ENCODE measurements around the gene PAOX. TPM values are rescaled to one million over a fixed set of nuclear protein-coding genes. Genes with fewer than 3 reads are reported as not detected.

The PAOX gene
- total and polyA plus RNA-seq, 2 of the 13 experiments (the other 11 are each of a cell fraction or from before 2014, with no cell fraction given): 0.49 to 0.77 TPM

DNA sequence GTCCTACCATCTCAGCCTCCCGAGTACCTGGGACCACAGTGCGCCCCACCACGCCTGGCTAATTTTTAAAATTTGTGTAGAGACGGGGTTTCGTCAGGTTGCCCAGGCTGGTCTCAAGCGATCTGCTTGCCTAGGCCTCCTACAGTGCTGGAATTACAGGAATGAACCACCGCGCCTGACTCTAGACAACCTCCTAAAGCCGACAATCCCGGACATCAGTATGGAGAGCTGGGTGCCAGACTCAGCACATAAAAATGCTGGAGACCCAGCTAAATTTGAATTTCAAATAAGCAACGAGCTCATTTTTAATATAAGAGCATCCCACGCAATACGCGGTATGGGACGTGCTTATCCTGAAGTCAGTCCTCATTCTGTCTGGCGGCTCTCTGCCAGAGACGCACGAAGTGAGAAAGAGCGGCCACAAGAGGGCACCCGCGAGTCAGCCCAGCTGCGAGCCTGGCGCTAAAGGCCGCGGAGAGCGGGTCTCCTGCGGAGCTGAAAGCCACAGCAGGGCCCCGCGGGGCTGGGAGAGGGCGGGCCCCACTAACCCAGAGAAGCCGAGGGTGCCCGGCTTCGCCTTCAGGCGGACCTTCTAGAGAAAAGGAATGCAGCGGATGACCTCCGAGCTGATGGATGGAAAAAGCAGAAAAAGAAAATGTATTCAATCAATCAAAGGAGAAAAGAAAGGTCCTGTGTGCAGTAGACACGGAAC, 49.4 kb upstream of the PAOX start (continued):
- TF ChIP-seq MEIS2 (CRISPR knock-in tag; IDR thresholded peaks at IDR 0.05) (no peak), EZH2 (conservative IDR thresholded peaks at IDR 0.05; ENCODE audit: low read depth, low read length) (no peak), TBX3 (IDR thresholded peaks at IDR 0.05; ENCODE audit: borderline replicate concordance) (no peak), ZNF7 (CRISPR knock-in tag; IDR thresholded peaks at IDR 0.05) (no peak), POLR2AphosphoS2 (IDR thresholded peaks at IDR 0.05; ENCODE audit: low read depth, low read length) (no peak), ZNF775 (CRISPR knock-in tag; IDR thresholded peaks at IDR 0.05; ENCODE audit: borderline replicate concordance) (no peak), ZNF446 (CRISPR knock-in tag; IDR thresholded peaks at IDR 0.05) (no peak), ZNF24 (IDR thresholded peaks at IDR 0.05) (no peak), ZFX (CRISPR knock-in tag; IDR thresholded peaks at IDR 0.05; ENCODE audit: low read depth) (peak; percentile 64; the same call in 1 of the 2 replicates), MATR3 (CRISPR knock-in tag; IDR thresholded peaks at IDR 0.05) (no peak), ZNF674 (CRISPR knock-in tag; IDR thresholded peaks at IDR 0.05; ENCODE audit: low read depth) (no peak), ZNF570 (CRISPR knock-in tag; IDR thresholded peaks at IDR 0.05; ENCODE audit: borderline replicate concordance) (no peak), PTBP1 (IDR thresholded peaks at IDR 0.05; ENCODE audit: low read depth, low read length, poor library complexity, severe bottlenecking) (no peak), NR3C1 (CRISPR knock-in tag; IDR thresholded peaks at IDR 0.05) (no peak), KDM5B (CRISPR knock-in tag; IDR thresholded peaks at IDR 0.05; ENCODE audit: borderline replicate concordance) (no peak; the same call in 1 of the 2 replicates), CENPBD1 (CRISPR knock-in tag; IDR thresholded peaks at IDR 0.05; ENCODE audit: borderline replicate concordance, low read depth) (no peak), NFE2L1 (CRISPR knock-in tag; IDR thresholded peaks at IDR 0.05; ENCODE audit: borderline replicate concordance) (no peak), ZNF501 (CRISPR knock-in tag; IDR thresholded peaks at IDR 0.05) (peak; percentile 53; the same call in 1 of the 2 replicates), CBX2 (IDR thresholded peaks at IDR 0.05; ENCODE audit: low read depth, low read length) (no peak), CBX2 (CRISPR knock-in tag; IDR thresholded peaks at IDR 0.05; ENCODE audit: low read depth) (no peak), ZFP90 (CRISPR knock-in tag; IDR thresholded peaks at IDR 0.05; ENCODE audit: borderline replicate concordance) (no peak), ZNF547 (CRISPR knock-in tag; IDR thresholded peaks at IDR 0.05) (peak; percentile 51; the same call in 1 of the 2 replicates), MTA1 (CRISPR knock-in tag; IDR thresholded peaks at IDR 0.05; ENCODE audit: borderline replicate concordance) (peak; percentile 40; the same call in 1 of the 2 replicates), ZFY (CRISPR knock-in tag; IDR thresholded peaks at IDR 0.05) (peak; percentile 69), HDAC2 (CRISPR knock-in tag; IDR thresholded peaks at IDR 0.05) (0 out of 2 replicates have a peak, but pooled peaks have one; percentile 25), BHLHE40 (IDR thresholded peaks at IDR 0.05; ENCODE audit: low read length) (no peak)
- TF ChIP-seq, protein P1, sequence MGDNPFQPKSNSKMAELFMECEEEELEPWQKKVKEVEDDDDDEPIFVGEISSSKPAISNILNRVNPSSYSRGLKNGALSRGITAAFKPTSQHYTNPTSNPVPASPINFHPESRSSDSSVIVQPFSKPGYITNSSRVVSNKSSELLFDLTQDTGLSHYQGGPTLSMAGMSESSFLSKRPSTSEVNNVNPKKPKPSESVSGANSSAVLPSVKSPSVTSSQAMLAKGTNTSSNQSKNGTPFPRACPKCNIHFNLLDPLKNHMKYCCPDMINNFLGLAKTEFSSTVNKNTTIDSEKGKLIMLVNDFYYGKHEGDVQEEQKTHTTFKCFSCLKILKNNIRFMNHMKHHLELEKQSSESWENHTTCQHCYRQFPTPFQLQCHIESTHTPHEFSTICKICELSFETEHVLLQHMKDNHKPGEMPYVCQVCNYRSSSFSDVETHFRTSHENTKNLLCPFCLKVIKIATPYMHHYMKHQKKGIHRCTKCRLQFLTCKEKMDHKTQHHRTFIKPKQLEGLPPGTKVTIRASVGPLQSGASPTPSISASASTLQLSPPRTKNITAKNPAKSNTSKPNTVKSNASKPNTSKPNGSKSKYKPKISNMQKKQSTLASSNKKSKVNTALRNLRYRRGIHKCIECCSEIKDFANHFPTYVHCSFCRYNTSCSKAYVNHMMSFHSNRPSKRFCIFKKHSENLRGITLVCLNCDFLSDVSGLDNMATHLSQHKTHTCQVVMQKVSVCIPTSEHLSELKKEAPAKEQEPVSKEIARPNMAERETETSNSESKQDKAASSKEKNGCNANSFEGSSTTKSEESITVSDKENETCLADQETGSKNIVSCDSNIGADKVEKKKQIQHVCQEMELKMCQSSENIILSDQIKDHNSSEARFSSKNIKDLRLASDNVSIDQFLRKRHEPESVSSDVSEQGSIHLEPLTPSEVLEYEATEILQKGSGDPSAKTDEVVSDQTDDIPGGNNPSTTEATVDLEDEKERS (CRISPR knock-in tag; IDR thresholded peaks at IDR 0.05): no peak
- TF ChIP-seq, protein P2, sequence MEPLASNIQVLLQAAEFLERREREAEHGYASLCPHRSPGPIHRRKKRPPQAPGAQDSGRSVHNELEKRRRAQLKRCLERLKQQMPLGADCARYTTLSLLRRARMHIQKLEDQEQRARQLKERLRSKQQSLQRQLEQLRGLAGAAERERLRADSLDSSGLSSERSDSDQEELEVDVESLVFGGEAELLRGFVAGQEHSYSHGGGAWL (CRISPR knock-in tag; IDR thresholded peaks at IDR 0.05): no peak

Measured in HepG2 (cell line).